ENCODE measurements around the gene DPPA5.
A peak's percentile ranks its signal among the peaks of the same experiment; 100 is the strongest.
"Not testable (repeated sequence)": the region's sequence is repeated elsewhere in the genome, so short reads cannot be mapped to it uniquely, and the experiment has no call there.

DPPA5 gene

DNA sequence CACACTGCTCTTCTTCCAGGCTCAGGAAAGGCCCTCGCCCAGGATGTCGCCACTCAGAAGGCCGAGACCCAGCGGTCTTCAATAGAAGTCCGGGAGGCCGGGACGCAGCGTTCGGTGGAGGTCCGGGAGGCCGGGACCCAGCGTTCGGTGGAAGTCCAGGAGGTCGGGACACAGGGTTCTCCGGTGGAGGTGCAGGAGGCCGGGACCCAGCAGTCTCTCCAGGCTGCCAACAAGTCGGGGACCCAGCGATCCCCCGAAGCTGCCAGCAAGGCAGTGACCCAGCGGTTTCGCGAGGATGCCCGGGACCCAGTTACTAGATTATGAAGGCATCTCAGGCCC is 9.4 kb upstream of the DPPA5 start:
- no peak for DNase-seq

DNA sequence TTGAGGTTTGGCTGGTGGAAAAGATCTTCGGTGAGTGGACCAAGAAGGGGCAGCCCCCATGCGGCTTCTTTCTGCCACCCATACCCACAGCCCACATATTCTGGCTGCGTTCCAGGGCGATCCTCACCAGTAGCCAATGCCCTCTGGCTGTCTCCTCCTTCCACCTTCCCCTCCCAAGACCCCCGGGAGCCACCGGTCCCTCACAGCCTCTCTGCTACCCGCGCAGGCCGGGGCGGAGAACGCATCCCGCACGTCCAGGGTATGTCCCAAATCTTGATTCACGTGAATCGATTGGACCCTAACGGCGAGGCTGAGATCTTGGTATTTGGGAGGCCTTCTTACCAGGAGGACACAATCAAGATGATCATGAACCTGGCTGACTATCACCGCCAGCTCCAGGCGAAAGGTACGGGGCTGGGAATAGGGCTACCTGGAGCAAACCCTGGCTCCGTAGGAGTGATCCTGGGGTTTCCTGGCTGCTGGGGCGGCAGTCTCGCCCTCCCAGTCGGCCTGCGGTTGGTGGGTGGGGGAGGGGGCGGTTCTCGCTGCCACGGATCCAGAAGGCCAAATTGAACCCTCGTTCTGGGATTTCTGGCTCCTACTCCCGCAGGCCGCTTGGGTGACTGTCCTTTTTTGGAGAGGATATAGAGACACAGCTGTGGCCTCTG is 8.9 kb upstream of the DPPA5 start:
- no peak for DNase-seq

- DNase-seq: no peak
Measured at GRCh38 chr6:73362358-73362757, 8.3 kb upstream of the DPPA5 start, which contains the start of gene KHDC3L. TSS of gene KHDC3L (plus strand) at chr6:73362658. CDS start at chr6:73362730, 72 bp downstream.

DNA sequence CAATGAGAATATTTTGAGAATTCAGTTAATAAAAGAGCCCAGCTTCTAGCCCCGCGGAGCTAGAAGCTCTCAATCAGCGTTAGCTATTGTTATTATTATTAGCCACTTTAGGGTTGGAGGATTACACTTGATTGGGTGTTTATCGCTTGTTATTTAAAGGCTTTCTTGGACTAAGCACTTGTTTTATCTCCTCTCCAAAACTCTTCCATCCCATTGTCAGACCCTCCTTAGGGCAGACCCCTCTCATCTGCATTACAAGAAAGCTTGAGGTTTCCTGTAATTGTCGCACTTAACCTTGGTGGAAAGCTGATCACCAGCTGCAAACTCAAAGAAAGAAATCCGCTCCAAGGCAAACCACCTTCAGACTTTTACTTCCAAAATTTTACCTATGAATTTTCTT is 4.8 kb downstream of the DPPA5 start:
- no peak for DNase-seq

GRCh38 chr6:73348550-73349204 is 5.4 kb downstream of the DPPA5 start:
- no peak for DNase-seq

GRCh38 chr6:73343164-73343563 is 10.9 kb downstream of the DPPA5 start:
- no peak for DNase-seq

DNA sequence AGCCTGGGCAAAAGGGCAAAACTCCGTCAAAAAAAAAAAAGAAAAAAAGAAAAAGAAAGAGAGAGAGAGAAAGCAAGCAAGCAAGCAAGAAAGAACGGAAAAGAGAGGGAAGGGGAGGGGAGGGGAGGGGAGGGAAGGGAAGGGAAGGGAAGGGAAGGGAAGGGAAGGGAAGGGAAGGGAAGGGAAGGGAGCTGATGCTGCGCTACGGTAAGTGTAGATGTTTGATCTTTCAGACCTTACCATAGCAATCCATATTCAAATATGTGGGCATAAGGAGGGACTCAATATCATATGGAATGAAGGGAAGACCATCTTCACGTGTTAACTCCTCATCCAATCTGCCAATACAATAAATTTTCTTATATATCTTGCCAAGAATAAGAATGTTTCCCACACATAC is 11.9 kb downstream of the DPPA5 start:
- no peak for DNase-seq

DNA sequence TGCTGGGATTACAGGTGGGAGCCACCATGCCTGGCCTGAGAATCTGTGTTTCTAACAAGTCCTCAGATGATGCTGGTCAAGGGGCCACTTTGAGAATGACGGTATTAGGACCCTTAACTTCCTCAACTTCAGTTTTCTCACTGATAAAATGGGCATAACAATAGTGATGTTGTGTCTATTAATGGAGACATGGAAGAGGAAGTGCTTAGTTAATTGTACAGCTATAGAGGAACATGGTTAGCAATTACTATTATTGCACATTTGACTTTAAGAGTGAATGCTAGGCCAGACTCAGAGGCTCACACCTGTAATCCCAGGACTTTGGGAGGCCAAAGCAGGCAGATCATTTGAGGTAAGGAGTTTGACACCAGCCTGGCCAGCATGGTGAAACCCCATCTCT is 12.7 kb downstream of the DPPA5 start:
- DNase-seq: no peak

GRCh38 chr6:73340048-73340447 is 14.0 kb downstream of the DPPA5 start:
- no peak for DNase-seq

- no peak for DNase-seq
Measured at GRCh38 chr6:73339340-73339739, 14.7 kb downstream of the DPPA5 start.

- no peak for DNase-seq
Measured at GRCh38 chr6:73329201-73329600, 24.9 kb downstream of the DPPA5 start.

GRCh38 chr6:73328790-73329189 is 25.3 kb downstream of the DPPA5 start:
- DNase-seq: no peak

DNA sequence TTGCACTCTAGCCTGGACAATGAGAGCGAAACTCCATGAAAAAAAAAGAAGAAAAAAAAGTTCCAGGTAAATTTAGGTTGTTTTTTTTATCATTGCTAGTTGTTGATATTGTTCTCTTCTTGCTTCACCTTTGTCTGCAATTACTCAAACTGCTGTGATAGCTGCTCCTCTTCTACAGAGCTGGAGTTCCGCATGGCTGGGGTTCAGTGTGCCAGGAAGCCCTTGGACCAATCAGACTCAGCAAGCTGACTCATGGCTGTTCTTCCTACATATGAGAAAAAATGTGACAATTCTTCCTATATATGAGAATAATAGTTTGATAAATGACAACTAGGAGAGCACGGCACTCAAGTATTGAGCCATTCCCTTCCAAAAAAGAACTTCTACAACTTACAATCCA is 28.4 kb downstream of the DPPA5 start:
- DNase-seq: no peak

- no peak for DNase-seq
Measured at GRCh38 chr6:73323323-73323722, 30.8 kb downstream of the DPPA5 start.

- DNase-seq: no peak
Measured at GRCh38 chr6:73314577-73315492, 39.2 kb downstream of the DPPA5 start.

DNA sequence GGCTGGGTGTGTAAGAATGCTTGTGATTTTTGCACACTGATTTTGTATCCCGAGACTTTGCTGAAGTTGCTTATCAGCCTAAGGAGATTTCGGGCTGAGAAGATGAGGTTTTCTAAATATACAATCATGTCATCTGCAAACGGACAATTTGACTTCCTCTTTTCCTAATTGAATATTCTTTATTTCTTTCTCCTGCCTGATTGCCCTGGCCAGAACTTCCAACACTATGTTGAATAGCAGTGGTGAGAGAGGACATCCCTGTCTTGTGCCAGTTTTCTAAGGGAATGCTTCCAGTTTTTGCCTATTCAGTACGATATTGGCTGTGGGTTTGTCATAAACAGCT is 43.6 kb downstream of the DPPA5 start:
- not testable (repeated sequence) for DNase-seq

DNA sequence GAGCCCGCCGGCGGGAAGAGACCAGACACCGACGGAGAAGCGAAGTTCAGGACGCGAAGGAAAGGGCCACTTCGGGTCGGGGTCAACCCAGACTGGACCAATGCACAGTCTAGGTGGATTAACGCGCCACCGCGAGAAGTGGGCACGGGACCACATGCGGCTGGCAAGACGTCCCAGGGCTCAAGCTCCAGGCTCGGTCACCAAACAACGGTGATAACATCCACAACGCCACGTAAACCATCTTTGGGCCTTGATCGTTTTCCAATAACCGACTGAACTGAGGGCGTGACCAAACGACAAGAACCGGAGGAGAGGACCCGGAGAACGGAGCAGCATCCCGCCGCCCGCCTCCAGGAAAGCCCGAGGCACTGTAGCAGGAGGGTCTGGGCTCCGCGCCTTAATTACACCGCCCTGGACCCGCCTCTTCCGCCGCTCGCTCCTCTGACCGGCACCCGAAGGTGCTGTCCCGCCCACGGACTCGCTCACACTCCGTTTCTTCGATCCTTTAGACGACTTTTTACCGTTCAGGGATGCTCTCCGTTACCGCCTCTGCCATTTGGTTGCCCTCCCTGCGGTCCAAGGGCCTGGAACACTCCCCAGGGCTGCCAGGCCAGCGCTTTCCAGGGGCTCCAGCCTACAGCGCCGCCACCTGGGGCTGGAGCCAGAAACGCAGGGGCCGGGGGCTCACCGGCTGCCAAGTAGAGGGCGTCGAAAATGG is 44.1 kb downstream of the DPPA5 start:
- peak; percentile 88 for DNase-seq

DNA sequence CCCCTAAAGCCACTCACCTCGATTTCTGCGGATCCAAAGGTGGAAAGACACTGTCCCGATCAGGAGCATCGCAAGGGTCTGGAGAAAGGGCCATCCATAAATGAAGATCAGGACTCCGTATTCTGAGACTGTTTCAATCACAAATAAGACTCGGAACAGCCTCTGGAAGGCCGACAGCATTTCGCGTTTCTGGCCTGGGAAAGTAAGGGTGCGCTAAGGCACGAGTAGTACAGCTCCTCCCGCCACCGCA is 44.6 kb downstream of the DPPA5 start:
- DNase-seq: no peak

DNA sequence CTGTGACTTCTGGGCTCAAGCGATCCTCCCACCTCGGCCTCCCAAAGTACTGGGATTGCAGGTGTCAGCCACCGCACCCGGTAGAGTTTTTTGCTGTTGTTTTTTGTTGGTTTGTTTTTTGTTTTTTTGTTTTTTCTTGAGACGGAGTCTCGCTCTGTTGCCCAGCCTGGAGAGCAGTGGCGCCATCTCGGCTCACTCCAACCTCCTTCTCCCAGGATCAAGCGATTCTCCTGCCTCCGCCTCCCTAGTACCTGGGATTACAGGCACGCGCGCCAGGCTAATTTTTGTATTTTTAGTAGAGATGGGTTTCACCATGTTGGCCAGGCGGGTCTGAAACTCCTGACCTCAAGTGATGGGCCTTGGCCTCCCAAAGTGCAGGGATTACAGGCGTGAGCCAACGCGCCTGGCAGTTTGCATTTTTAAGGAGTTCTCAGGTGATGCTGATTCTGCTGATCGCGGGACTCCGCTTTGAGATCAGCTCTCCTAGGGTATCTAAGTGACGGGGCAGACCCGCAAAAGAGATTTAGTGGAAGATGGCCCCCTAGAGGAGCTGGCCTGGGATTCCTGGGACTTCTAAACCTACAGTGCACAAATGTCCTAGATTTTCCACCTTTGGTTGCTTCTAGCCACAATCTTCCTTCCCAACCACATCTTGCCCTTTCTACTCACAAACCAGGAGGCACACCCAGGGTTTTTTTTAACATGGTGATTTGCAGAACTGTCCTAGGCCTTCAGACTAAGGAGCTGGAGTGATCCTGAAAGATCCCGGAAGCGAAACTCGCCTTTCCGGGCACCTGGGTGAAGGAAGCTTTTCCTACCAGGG is 45.2 kb downstream of the DPPA5 start:
- DNase-seq: no peak

DNA sequence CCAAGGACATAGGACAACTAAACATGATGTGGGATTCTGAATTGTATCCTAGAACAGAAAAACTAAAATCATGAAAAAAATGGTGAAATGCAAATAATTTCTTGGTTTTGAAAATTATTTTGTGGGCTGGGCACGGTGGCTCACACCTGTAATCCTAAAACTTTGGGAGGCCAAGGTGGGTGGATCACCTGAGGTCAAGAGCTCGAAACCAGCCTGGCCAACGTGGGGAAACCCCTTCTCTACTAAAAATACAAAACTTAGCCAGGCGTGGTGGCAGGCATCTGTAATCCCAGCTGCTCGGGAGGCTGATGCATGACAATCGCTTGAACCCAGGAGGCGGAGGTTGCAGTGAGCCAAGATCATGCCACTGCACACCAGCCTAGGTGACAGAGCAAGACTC is 50.3 kb downstream of the DPPA5 start:
- DNase-seq: not testable (repeated sequence)

Measured in right hindlimb (tissue), 1 donor.